ENCODE results near the gene KEL.
A peak's percentile ranks its signal among the peaks of the same experiment; 100 is the strongest.

KEL gene

GRCh38 chr7:142945001-142945400, 17.2 kb downstream of the KEL start:
- Histone ChIP-seq H3K4me3 (no peak overlapping the region), H3K9me3 (0 out of 2 replicates have a peak, but pooled peaks cover 6% of the 10 kb centered on the region), H3K27ac (no peak overlapping the region; the same call in 1 of the 2 replicates), H3K9ac (peak overlapping the region; percentile 9; the same call in 1 of the 2 replicates), H3K4me2 (no peak overlapping the region), H3K36me3 (no peaks in the 10 kb centered on the region), H4K20me1 (no peaks in the 10 kb centered on the region), H3K4me1 (peaks cover 53% of the 10 kb centered on the region), H3K27me3 (no peaks in the 10 kb centered on the region)
- no peak for TF ChIP-seq Cebpa-rat (IDR thresholded peaks at IDR 0.05)

- H3K4me2 ChIP-seq: no peak overlapping the region
- peaks cover 42% of the 10 kb centered on the region for H3K4me1 ChIP-seq
- no peak overlapping the region for H3K9ac ChIP-seq
- no peaks in the 10 kb centered on the region for H3K36me3 ChIP-seq
- no peaks in the 10 kb centered on the region for H3K27me3 ChIP-seq
- no peaks in the 10 kb centered on the region for H4K20me1 ChIP-seq
- TF ChIP-seq Cebpa-rat (IDR thresholded peaks at IDR 0.05): no peak
- no peak overlapping the region for H3K27ac ChIP-seq
- no peak overlapping the region for H3K4me3 ChIP-seq
- H3K9me3 ChIP-seq: 0 out of 2 replicates have a peak, but pooled peaks cover 6% of the 10 kb centered on the region
Measured at GRCh38 chr7:142943706-142944268, 18.4 kb downstream of the KEL start.

- H3K27ac ChIP-seq: no peak overlapping the region
- 0 out of 2 replicates have a peak, but pooled peaks cover 6% of the 10 kb centered on the region for H3K9me3 ChIP-seq
- H4K20me1 ChIP-seq: no peaks in the 10 kb centered on the region
- no peak overlapping the region for H3K4me3 ChIP-seq
- peaks cover 32% of the 10 kb centered on the region for H3K4me1 ChIP-seq
- H3K27me3 ChIP-seq: no peaks in the 10 kb centered on the region
- no peak overlapping the region for H3K4me2 ChIP-seq
- H3K9ac ChIP-seq: no peak overlapping the region
- no peak for TF ChIP-seq Cebpa-rat (IDR thresholded peaks at IDR 0.05)
- H3K36me3 ChIP-seq: no peaks in the 10 kb centered on the region
Measured at GRCh38 chr7:142942746-142943145, 19.4 kb downstream of the KEL start.

GRCh38 chr7:142941541-142941940, 20.6 kb downstream of the KEL start:
- no peak for TF ChIP-seq Cebpa-rat (IDR thresholded peaks at IDR 0.05)
- no peak overlapping the region for H3K4me3 ChIP-seq
- no peak overlapping the region for H3K27ac ChIP-seq
- peaks cover 20% of the 10 kb centered on the region for H3K4me1 ChIP-seq
- H3K4me2 ChIP-seq: no peak overlapping the region
- H3K9me3 ChIP-seq: 0 out of 2 replicates have a peak, but pooled peaks cover 6% of the 10 kb centered on the region
- no peaks in the 10 kb centered on the region for H4K20me1 ChIP-seq
- H3K36me3 ChIP-seq: no peaks in the 10 kb centered on the region
- H3K9ac ChIP-seq: no peak overlapping the region
- H3K27me3 ChIP-seq: no peaks in the 10 kb centered on the region

- no peak overlapping the region for H3K4me2 ChIP-seq
- H3K36me3 ChIP-seq: no peaks in the 10 kb centered on the region
- H3K27ac ChIP-seq: no peak overlapping the region
- H3K9ac ChIP-seq: no peak overlapping the region
- H3K4me3 ChIP-seq: no peak overlapping the region
- H3K4me1 ChIP-seq: peaks cover 15% of the 10 kb centered on the region
- H4K20me1 ChIP-seq: no peaks in the 10 kb centered on the region
- no peak for TF ChIP-seq Cebpa-rat (IDR thresholded peaks at IDR 0.05)
- H3K27me3 ChIP-seq: no peaks in the 10 kb centered on the region
- H3K9me3 ChIP-seq: 0 out of 2 replicates have a peak, but pooled peaks cover 6% of the 10 kb centered on the region
Measured at GRCh38 chr7:142940966-142941535, 21.1 kb downstream of the KEL start.

- TF ChIP-seq Cebpa-rat (IDR thresholded peaks at IDR 0.05): no peak
- Histone ChIP-seq H3K27ac (no peak within 1 kb of the TSS), H3K36me3 (no peaks in the 10 kb centered on the region), H3K4me1 (peaks cover 13% of the 10 kb centered on the region), H3K27me3 (no peaks in the 10 kb centered on the region), H3K9ac (no peak within 1 kb of the TSS), H4K20me1 (no peaks in the 10 kb centered on the region), H3K4me3 (no peak within 1 kb of the TSS), H3K9me3 (0 out of 2 replicates have a peak, but pooled peaks cover 6% of the 10 kb centered on the region), H3K4me2 (peak within 1 kb of the TSS; percentile 2; the same call in 1 of the 2 replicates)
Measured at GRCh38 chr7:142939226-142939910, 22.8 kb downstream of the KEL start, which contains the start of gene LLCFC1. TSS of gene LLCFC1 (plus strand) at chr7:142939484. CDS start at chr7:142939622, 138 bp downstream.

- H4K20me1 ChIP-seq: no peaks in the 10 kb centered on the region
- no peaks in the 10 kb centered on the region for H3K27me3 ChIP-seq
- H3K4me2 ChIP-seq: no peak overlapping the region
- no peak overlapping the region for H3K4me3 ChIP-seq
- no peak overlapping the region for H3K27ac ChIP-seq
- no peak for TF ChIP-seq Cebpa-rat (IDR thresholded peaks at IDR 0.05)
- H3K4me1 ChIP-seq: peaks cover 20% of the 10 kb centered on the region
- no peaks in the 10 kb centered on the region for H3K36me3 ChIP-seq
- H3K9ac ChIP-seq: no peak overlapping the region
- 0 out of 2 replicates have a peak, but pooled peaks cover 6% of the 10 kb centered on the region for H3K9me3 ChIP-seq
Measured at GRCh38 chr7:142938611-142939010, 23.6 kb downstream of the KEL start.

GRCh38 chr7:142935941-142936565, 26.1 kb downstream of the KEL start:
- H4K20me1 ChIP-seq: no peaks in the 10 kb centered on the region
- H3K4me2 ChIP-seq: no peak overlapping the region
- H3K27me3 ChIP-seq: no peaks in the 10 kb centered on the region
- no peak overlapping the region for H3K9ac ChIP-seq
- H3K36me3 ChIP-seq: no peaks in the 10 kb centered on the region
- H3K4me1 ChIP-seq: peaks cover 37% of the 10 kb centered on the region
- H3K4me3 ChIP-seq: no peak overlapping the region
- TF ChIP-seq Cebpa-rat (IDR thresholded peaks at IDR 0.05): no peak
- H3K27ac ChIP-seq: no peak overlapping the region
- H3K9me3 ChIP-seq: no peaks in the 10 kb centered on the region

- Histone ChIP-seq H3K9ac (no peak overlapping the region), H3K4me1 (peaks cover 29% of the 10 kb centered on the region), H3K27ac (no peak overlapping the region; the same call in 1 of the 2 replicates), H3K4me2 (peak overlapping the region; percentile 80), H3K27me3 (no peaks in the 10 kb centered on the region), H3K36me3 (no peaks in the 10 kb centered on the region), H3K4me3 (no peak overlapping the region), H3K9me3 (peaks cover 6% of the 10 kb centered on the region; the same call in 1 of the 2 replicates), H4K20me1 (no peaks in the 10 kb centered on the region)
- no peak for TF ChIP-seq Cebpa-rat (IDR thresholded peaks at IDR 0.05)
Measured at GRCh38 chr7:142934056-142934455, 28.1 kb downstream of the KEL start.
